ENCODE measurements around the gene PPP3CA.

The PPP3CA gene

GRCh38 chr4:101050088-101050836 is 297.1 kb downstream of the PPP3CA start:
- no peak overlapping the region for H3K4me3 ChIP-seq (ENCODE audit: low read length)
- DNase-seq (ENCODE audit: low read depth), result no peak
- TF ChIP-seq CTCF (conservative IDR thresholded peaks at IDR 0.05; ENCODE audit: low read depth, low read length), result no peak

- no peak overlapping the region for H3K4me3 ChIP-seq (ENCODE audit: low read length)
- TF ChIP-seq CTCF (conservative IDR thresholded peaks at IDR 0.05; ENCODE audit: low read depth, low read length), result no peak
- no peak for DNase-seq (ENCODE audit: low read depth)
These were observed 297.8 kb downstream of the PPP3CA start for GRCh38 chr4:101049549-101050001.

- TF ChIP-seq CTCF (conservative IDR thresholded peaks at IDR 0.05; ENCODE audit: low read depth, low read length), result no peak
- H3K4me3 ChIP-seq (ENCODE audit: low read length), result no peak overlapping the region
- DNase-seq (ENCODE audit: low read depth), result no peak
These were observed 302.6 kb downstream of the PPP3CA start for GRCh38 chr4:101044766-101045165.

GRCh38 chr4:101042847-101043246 is 304.5 kb downstream of the PPP3CA start:
- no peak for DNase-seq (ENCODE audit: low read depth)
- no peak for TF ChIP-seq CTCF (conservative IDR thresholded peaks at IDR 0.05; ENCODE audit: low read depth, low read length)
- H3K4me3 ChIP-seq (ENCODE audit: low read length), result no peak overlapping the region

GRCh38 chr4:101040776-101041175 is 306.6 kb downstream of the PPP3CA start:
- no peak for DNase-seq (ENCODE audit: low read depth)
- no peak overlapping the region for H3K4me3 ChIP-seq (ENCODE audit: low read length)
- TF ChIP-seq CTCF (conservative IDR thresholded peaks at IDR 0.05; ENCODE audit: low read depth, low read length), result no peak

GRCh38 chr4:101039367-101039766 is 308.0 kb downstream of the PPP3CA start:
- DNase-seq (ENCODE audit: low read depth), result no peak
- no peak overlapping the region for H3K4me3 ChIP-seq (ENCODE audit: low read length)
- TF ChIP-seq CTCF (conservative IDR thresholded peaks at IDR 0.05; ENCODE audit: low read depth, low read length), result no peak

- H3K4me3 ChIP-seq (ENCODE audit: low read length), result no peak overlapping the region
- no peak for TF ChIP-seq CTCF (conservative IDR thresholded peaks at IDR 0.05; ENCODE audit: low read depth, low read length)
- no peak for DNase-seq (ENCODE audit: low read depth)
These were observed 309.4 kb downstream of the PPP3CA start for GRCh38 chr4:101037938-101038413.
